ENCODE measurements around the gene SERP2. TPM values are rescaled to one million over a fixed set of nuclear protein-coding genes. Genes with fewer than 3 reads are reported as not detected.

Gene SERP2
- total and polyA plus RNA-seq, 9 of the 15 experiments (the other 6 are each of a cell fraction or from before 2014, with no cell fraction given), result 0.13 TPM; not detected in 8

GRCh38 chr13:44435142-44435918, 61.7 kb downstream of the SERP2 start (continued):
- peak; percentile 23 for TF ChIP-seq NFYB (IDR thresholded peaks at IDR 0.05; ENCODE audit: extremely low read depth, insufficient read length)
- no peak for TF ChIP-seq ZNF24 (IDR thresholded peaks at IDR 0.05)
- 0 out of 2 replicates have a peak, but pooled peaks have one; percentile 23 for TF ChIP-seq GATAD2A (IDR thresholded peaks at IDR 0.05)
- TF ChIP-seq ZNF232 (CRISPR knock-in tag; IDR thresholded peaks at IDR 0.05), result no peak
- no peak for TF ChIP-seq TFE3 (CRISPR knock-in tag; IDR thresholded peaks at IDR 0.05)
- TF ChIP-seq ZNF655 (CRISPR knock-in tag; IDR thresholded peaks at IDR 0.05), result no peak
- no peak for TF ChIP-seq ZNF134 (CRISPR knock-in tag; conservative IDR thresholded peaks at IDR 0.05)
- TF ChIP-seq ZNF318 (IDR thresholded peaks at IDR 0.05; ENCODE audit: borderline replicate concordance in 1 of 2, low read depth in 1 of 2), result no peak
- TF ChIP-seq TCFL5 (CRISPR knock-in tag; conservative IDR thresholded peaks at IDR 0.05), result no peak
- TF ChIP-seq RAD21 (CRISPR knock-in tag; conservative IDR thresholded peaks at IDR 0.05 in 1 of 2, IDR thresholded peaks at IDR 0.05 in 1 of 2), result no peak
- TF ChIP-seq MAFK (IDR thresholded peaks at IDR 0.05; ENCODE audit: low read length), result peak; percentile 51; the same call in 1 of the 2 replicates
- no peak for TF ChIP-seq ZNF143 (CRISPR knock-in tag; IDR thresholded peaks at IDR 0.05)
- 0 out of 2 replicates have a peak, but pooled peaks have one; percentile 29 for TF ChIP-seq MYNN (IDR thresholded peaks at IDR 0.05)
- no peak for TF ChIP-seq MYNN (CRISPR knock-in tag; IDR thresholded peaks at IDR 0.05)
- no peak for TF ChIP-seq ZNF778 (CRISPR knock-in tag; IDR thresholded peaks at IDR 0.05)
- peak; percentile 86 for TF ChIP-seq CHD2 (IDR thresholded peaks at IDR 0.05; ENCODE audit: low read depth, low read length)
- no peak for TF ChIP-seq ZNF253 (CRISPR knock-in tag; conservative IDR thresholded peaks at IDR 0.05)

All from K562 (cell line).